WERI-Rb-1 (cell line): ENCODE measurements around the gene PABPN1.

Source experiments
- DNase-seq: peaks from one replicate; pipeline ENCODE4 v3.0.0-alpha.2; 2020
- H3K27ac ChIP-seq: fragments of 250-450 bp; sonication (Bioruptor Pico); 2 replicates; pipeline ENCODE4 v1.5.1; 2020; ENCODE audit warnings: mild to moderate bottlenecking, moderate library complexity
- H3K27me3 ChIP-seq: fragments of 250-450 bp; sonication (Bioruptor Pico); 2 replicates; pipeline ENCODE4 v1.5.1; 2021; ENCODE audit warnings: mild to moderate bottlenecking, low read depth, moderate library complexity; ENCODE audit not compliant: insufficient read depth, severe bottlenecking
- H3K36me3 ChIP-seq: fragments of 250-450 bp; sonication (Bioruptor Pico); 2 replicates; pipeline ENCODE4 v1.5.1; 2020; ENCODE audit warnings: mild to moderate bottlenecking, moderate library complexity
- H3K4me3 ChIP-seq: 2 replicates; pipeline ENCODE4 v1.5.1; 2011; ENCODE audit warnings: low read depth, mild to moderate bottlenecking, control low read depth, low read length
- H3K9me3 ChIP-seq: fragments of 250-450 bp; sonication (Bioruptor Pico); 2 replicates; pipeline ENCODE4 v1.5.1; 2021; ENCODE audit warnings: mild to moderate bottlenecking, moderate library complexity; ENCODE audit not compliant: severe bottlenecking
- CTCF ChIP-seq: IDR thresholded peaks from 2 replicates; pipeline ENCODE4 v1.5.1; 2011; ENCODE audit warnings: low read depth, mild to moderate bottlenecking, control low read depth, inconsistent platforms, low read length

PABPN1 gene

GRCh38 chr14:23351681-23352505 lies 30.6 kb downstream of the PABPN1 start:
- H3K36me3 ChIP-seq = peaks cover 18% of the 10 kb centered on the region
- peak; percentile 65 for TF ChIP-seq CTCF

GRCh38 chr14:23352506-23353432 lies 31.5 kb downstream of the PABPN1 start, which contains the start of gene SLC22A17:
SLC22A17 (minus strand) TSS chr14:23352887.
- H3K27me3 ChIP-seq = no peaks in the 10 kb centered on the region
- peak within 1 kb of the TSS; percentile 44 for H3K4me3 ChIP-seq
- H3K36me3 ChIP-seq = peaks cover 26% of the 10 kb centered on the region
- TF ChIP-seq CTCF = 0 out of 2 replicates have a peak, but pooled peaks have one; percentile 14
- H3K9me3 ChIP-seq = no peaks in the 10 kb centered on the region
- H3K27ac ChIP-seq = peak within 1 kb of the TSS; percentile 56
- peak; percentile 84 for DNase-seq

More at GRCh38 chr14:23351681-23352505, 30.6 kb downstream of the PABPN1 start:
- peak; percentile 50 for DNase-seq
- Histone ChIP-seq H3K9me3 (no peaks in the 10 kb centered on the region), H3K27me3 (no peaks in the 10 kb centered on the region), H3K27ac (peak overlapping the region; percentile 56), H3K4me3 (peak overlapping the region; percentile 44)

- Histone ChIP-seq H3K4me3 (no peak overlapping the region), H3K9me3 (no peaks in the 10 kb centered on the region), H3K36me3 (peaks cover 32% of the 10 kb centered on the region), H3K27me3 (no peaks in the 10 kb centered on the region), H3K27ac (no peak overlapping the region)
- no peak for TF ChIP-seq CTCF
- DNase-seq = no peak
Observed at GRCh38 chr14:23353433-23353780, 32.1 kb downstream of the PABPN1 start.

- Histone ChIP-seq H3K27me3 (no peaks in the 10 kb centered on the region), H3K4me3 (no peak overlapping the region), H3K9me3 (no peaks in the 10 kb centered on the region), H3K27ac (no peak overlapping the region), H3K36me3 (peaks cover 43% of the 10 kb centered on the region)
- no peak for TF ChIP-seq CTCF
- DNase-seq = no peak
Observed at GRCh38 chr14:23354990-23355389, 33.7 kb downstream of the PABPN1 start.

GRCh38 chr14:23355871-23356435 lies 34.7 kb downstream of the PABPN1 start:
- no peaks in the 10 kb centered on the region for H3K27me3 ChIP-seq
- H3K4me3 ChIP-seq = no peak overlapping the region

More at GRCh38 chr14:23355871-23356435, 34.7 kb downstream of the PABPN1 start:
- Histone ChIP-seq H3K36me3 (peaks cover 50% of the 10 kb centered on the region), H3K27ac (no peak overlapping the region), H3K9me3 (no peaks in the 10 kb centered on the region)
- no peak for TF ChIP-seq CTCF
- no peak for DNase-seq
